Measurements from ENCODE around the gene FAM222B. TPM values are rescaled to one million over a fixed set of nuclear protein-coding genes. Genes with fewer than 3 reads are reported as not detected.

Gene FAM222B
- total RNA-seq, 1 experiment from 2014 or later: 94.6 TPM

DNA sequence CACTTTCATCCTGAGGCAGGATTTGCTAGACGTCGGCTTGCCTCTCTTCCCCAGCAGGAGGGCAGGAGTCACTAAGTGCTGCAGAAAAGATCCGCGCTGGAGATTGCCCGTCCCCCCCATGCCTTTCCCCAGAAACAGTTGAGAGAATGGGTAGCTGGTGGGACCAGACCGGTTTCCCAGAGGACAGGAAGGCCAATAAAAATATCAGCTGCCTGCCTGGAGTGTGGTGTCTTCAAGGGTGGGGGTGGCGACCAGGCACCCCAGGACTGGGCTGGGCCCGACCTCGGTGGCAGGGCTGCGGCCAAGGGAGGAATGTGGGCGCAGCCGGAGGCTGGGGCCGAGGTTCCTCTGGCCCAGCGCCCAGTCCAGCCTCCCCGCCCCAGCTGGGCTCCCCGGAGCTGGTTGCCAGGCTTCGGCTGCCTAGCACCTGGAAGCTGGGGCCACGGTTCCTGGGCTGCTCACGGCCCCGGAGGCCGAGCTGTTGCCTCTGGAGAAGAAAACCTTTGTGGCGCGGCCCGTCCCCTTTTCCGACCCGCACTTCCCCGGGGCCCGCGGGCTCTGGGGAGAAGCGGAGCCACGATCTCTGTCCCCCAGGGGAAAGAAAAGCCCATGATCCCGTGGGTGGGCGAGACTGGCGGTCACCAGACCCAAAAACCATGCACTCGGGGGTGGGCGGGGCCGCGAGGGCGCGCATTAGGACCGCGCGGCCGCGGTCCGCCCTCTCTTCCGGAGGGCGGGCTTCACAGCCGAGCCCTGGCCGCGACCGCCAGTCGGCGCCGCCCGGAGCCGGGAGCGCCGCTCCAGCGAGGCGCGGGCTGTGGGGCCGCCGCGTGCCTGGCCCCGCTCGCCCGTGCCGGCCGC is 99.1 kb downstream of the FAM222B start, which contains the start of gene TRAF4 (continued):
- TF ChIP-seq, protein P1, sequence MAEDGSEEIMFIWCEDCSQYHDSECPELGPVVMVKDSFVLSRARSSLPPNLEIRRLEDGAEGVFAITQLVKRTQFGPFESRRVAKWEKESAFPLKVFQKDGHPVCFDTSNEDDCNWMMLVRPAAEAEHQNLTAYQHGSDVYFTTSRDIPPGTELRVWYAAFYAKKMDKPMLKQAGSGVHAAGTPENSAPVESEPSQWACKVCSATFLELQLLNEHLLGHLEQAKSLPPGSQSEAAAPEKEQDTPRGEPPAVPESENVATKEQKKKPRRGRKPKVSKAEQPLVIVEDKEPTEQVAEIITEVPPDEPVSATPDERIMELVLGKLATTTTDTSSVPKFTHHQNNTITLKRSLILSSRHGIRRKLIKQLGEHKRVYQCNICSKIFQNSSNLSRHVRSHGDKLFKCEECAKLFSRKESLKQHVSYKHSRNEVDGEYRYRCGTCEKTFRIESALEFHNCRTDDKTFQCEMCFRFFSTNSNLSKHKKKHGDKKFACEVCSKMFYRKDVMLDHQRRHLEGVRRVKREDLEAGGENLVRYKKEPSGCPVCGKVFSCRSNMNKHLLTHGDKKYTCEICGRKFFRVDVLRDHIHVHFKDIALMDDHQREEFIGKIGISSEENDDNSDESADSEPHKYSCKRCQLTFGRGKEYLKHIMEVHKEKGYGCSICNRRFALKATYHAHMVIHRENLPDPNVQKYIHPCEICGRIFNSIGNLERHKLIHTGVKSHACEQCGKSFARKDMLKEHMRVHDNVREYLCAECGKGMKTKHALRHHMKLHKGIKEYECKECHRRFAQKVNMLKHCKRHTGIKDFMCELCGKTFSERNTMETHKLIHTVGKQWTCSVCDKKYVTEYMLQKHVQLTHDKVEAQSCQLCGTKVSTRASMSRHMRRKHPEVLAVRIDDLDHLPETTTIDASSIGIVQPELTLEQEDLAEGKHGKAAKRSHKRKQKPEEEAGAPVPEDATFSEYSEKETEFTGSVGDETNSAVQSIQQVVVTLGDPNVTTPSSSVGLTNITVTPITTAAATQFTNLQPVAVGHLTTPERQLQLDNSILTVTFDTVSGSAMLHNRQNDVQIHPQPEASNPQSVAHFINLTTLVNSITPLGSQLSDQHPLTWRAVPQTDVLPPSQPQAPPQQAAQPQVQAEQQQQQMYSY (CRISPR knock-in tag; IDR thresholded peaks at IDR 0.05): peak; percentile 69
- TF ChIP-seq ATF1 (CRISPR knock-in tag; IDR thresholded peaks at IDR 0.05) (no peak), KAT7 (CRISPR knock-in tag; IDR thresholded peaks at IDR 0.05; ENCODE audit: borderline replicate concordance) (0 out of 2 replicates have a peak, but pooled peaks have one; percentile 35), JUN (CRISPR knock-in tag; IDR thresholded peaks at IDR 0.05) (no peak), JAZF1 (CRISPR knock-in tag; IDR thresholded peaks at IDR 0.05) (no peak), ZNF416 (CRISPR knock-in tag; IDR thresholded peaks at IDR 0.05) (peak; percentile 93; the same call in 1 of the 2 replicates), SOX15 (CRISPR knock-in tag; IDR thresholded peaks at IDR 0.05) (0 out of 2 replicates have a peak, but pooled peaks have one; percentile 65), CREM (CRISPR knock-in tag; IDR thresholded peaks at IDR 0.05) (peak; percentile 14; the same call in 1 of the 2 replicates), ZBTB21 (CRISPR knock-in tag; IDR thresholded peaks at IDR 0.05; ENCODE audit: borderline replicate concordance) (no peak), EMX1 (CRISPR knock-in tag; IDR thresholded peaks at IDR 0.05) (peak; percentile 80; the same call in 1 of the 2 replicates), FOXP1 (CRISPR knock-in tag; IDR thresholded peaks at IDR 0.05; ENCODE audit: borderline replicate concordance) (peak; percentile 22; the same call in 1 of the 2 replicates)
- TF ChIP-seq, protein P2, sequence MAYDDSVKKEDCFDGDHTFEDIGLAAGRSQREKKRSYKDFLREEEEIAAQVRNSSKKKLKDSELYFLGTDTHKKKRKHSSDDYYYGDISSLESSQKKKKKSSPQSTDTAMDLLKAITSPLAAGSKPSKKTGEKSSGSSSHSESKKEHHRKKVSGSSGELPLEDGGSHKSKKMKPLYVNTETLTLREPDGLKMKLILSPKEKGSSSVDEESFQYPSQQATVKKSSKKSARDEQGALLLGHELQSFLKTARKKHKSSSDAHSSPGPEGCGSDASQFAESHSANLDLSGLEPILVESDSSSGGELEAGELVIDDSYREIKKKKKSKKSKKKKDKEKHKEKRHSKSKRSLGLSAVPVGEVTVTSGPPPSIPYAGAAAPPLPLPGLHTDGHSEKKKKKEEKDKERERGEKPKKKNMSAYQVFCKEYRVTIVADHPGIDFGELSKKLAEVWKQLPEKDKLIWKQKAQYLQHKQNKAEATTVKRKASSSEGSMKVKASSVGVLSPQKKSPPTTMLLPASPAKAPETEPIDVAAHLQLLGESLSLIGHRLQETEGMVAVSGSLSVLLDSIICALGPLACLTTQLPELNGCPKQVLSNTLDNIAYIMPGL (CRISPR knock-in tag; IDR thresholded peaks at IDR 0.05): peak; percentile 45; the same call in 1 of the 2 replicates
- TF ChIP-seq, protein P3, sequence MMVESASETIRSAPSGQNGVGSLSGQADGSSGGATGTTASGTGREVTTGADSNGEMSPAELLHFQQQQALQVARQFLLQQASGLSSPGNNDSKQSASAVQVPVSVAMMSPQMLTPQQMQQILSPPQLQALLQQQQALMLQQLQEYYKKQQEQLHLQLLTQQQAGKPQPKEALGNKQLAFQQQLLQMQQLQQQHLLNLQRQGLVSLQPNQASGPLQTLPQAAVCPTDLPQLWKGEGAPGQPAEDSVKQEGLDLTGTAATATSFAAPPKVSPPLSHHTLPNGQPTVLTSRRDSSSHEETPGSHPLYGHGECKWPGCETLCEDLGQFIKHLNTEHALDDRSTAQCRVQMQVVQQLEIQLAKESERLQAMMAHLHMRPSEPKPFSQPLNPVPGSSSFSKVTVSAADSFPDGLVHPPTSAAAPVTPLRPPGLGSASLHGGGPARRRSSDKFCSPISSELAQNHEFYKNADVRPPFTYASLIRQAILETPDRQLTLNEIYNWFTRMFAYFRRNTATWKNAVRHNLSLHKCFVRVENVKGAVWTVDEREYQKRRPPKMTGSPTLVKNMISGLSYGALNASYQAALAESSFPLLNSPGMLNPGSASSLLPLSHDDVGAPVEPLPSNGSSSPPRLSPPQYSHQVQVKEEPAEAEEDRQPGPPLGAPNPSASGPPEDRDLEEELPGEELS (CRISPR knock-in tag; IDR thresholded peaks at IDR 0.05): peak; percentile 81; the same call in 1 of the 2 replicates
- TF ChIP-seq, protein P4, sequence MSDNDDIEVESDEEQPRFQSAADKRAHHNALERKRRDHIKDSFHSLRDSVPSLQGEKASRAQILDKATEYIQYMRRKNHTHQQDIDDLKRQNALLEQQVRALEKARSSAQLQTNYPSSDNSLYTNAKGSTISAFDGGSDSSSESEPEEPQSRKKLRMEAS (CRISPR knock-in tag; IDR thresholded peaks at IDR 0.05): peak; percentile 35; the same call in 1 of the 2 replicates
- TF ChIP-seq, protein P5, sequence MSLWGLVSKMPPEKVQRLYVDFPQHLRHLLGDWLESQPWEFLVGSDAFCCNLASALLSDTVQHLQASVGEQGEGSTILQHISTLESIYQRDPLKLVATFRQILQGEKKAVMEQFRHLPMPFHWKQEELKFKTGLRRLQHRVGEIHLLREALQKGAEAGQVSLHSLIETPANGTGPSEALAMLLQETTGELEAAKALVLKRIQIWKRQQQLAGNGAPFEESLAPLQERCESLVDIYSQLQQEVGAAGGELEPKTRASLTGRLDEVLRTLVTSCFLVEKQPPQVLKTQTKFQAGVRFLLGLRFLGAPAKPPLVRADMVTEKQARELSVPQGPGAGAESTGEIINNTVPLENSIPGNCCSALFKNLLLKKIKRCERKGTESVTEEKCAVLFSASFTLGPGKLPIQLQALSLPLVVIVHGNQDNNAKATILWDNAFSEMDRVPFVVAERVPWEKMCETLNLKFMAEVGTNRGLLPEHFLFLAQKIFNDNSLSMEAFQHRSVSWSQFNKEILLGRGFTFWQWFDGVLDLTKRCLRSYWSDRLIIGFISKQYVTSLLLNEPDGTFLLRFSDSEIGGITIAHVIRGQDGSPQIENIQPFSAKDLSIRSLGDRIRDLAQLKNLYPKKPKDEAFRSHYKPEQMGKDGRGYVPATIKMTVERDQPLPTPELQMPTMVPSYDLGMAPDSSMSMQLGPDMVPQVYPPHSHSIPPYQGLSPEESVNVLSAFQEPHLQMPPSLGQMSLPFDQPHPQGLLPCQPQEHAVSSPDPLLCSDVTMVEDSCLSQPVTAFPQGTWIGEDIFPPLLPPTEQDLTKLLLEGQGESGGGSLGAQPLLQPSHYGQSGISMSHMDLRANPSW (CRISPR knock-in tag; conservative IDR thresholded peaks at IDR 0.05; ENCODE audit: low read depth): no peak
- TF ChIP-seq, protein P6, sequence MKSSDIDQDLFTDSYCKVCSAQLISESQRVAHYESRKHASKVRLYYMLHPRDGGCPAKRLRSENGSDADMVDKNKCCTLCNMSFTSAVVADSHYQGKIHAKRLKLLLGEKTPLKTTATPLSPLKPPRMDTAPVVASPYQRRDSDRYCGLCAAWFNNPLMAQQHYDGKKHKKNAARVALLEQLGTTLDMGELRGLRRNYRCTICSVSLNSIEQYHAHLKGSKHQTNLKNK (CRISPR knock-in tag; IDR thresholded peaks at IDR 0.05): peak; percentile 68; the same call in 1 of the 2 replicates
- TF ChIP-seq, protein P7, sequence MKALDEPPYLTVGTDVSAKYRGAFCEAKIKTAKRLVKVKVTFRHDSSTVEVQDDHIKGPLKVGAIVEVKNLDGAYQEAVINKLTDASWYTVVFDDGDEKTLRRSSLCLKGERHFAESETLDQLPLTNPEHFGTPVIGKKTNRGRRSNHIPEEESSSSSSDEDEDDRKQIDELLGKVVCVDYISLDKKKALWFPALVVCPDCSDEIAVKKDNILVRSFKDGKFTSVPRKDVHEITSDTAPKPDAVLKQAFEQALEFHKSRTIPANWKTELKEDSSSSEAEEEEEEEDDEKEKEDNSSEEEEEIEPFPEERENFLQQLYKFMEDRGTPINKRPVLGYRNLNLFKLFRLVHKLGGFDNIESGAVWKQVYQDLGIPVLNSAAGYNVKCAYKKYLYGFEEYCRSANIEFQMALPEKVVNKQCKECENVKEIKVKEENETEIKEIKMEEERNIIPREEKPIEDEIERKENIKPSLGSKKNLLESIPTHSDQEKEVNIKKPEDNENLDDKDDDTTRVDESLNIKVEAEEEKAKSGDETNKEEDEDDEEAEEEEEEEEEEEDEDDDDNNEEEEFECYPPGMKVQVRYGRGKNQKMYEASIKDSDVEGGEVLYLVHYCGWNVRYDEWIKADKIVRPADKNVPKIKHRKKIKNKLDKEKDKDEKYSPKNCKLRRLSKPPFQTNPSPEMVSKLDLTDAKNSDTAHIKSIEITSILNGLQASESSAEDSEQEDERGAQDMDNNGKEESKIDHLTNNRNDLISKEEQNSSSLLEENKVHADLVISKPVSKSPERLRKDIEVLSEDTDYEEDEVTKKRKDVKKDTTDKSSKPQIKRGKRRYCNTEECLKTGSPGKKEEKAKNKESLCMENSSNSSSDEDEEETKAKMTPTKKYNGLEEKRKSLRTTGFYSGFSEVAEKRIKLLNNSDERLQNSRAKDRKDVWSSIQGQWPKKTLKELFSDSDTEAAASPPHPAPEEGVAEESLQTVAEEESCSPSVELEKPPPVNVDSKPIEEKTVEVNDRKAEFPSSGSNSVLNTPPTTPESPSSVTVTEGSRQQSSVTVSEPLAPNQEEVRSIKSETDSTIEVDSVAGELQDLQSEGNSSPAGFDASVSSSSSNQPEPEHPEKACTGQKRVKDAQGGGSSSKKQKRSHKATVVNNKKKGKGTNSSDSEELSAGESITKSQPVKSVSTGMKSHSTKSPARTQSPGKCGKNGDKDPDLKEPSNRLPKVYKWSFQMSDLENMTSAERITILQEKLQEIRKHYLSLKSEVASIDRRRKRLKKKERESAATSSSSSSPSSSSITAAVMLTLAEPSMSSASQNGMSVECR (CRISPR knock-in tag; IDR thresholded peaks at IDR 0.05; ENCODE audit: borderline replicate concordance): peak; percentile 33; the same call in 1 of the 2 replicates

Measured in WTC11 (cell line).